ENCODE results near the gene STARD6.

- TF ChIP-seq CTCF (conservative IDR thresholded peaks at IDR 0.05; ENCODE audit: low read depth in 2 of 2) = no peak
- TF ChIP-seq ZNF331 (CRISPR knock-in tag; IDR thresholded peaks at IDR 0.05; ENCODE audit: low read depth) = no peak
- no peak for TF ChIP-seq POLR2AphosphoS5 (IDR thresholded peaks at IDR 0.05; ENCODE audit: low read depth)
- no peak for TF ChIP-seq EZH2phosphoT487 (IDR thresholded peaks at IDR 0.05; ENCODE audit: unreplicated experiment)
- TF ChIP-seq STAT1 (IDR thresholded peaks at IDR 0.05; ENCODE audit: unreplicated experiment) = no peak
- TF ChIP-seq EZH2 (IDR thresholded peaks at IDR 0.05; ENCODE audit: low read depth, unreplicated experiment) = no peak
Measured at GRCh38 chr18:54316071-54316820, 41.4 kb downstream of the STARD6 start.

All from GM23338 (cell line).